K562 (cell line): ENCODE results near the gene TEX14.
"Not testable (repeated sequence)": the region's sequence is repeated elsewhere in the genome, so short reads cannot be mapped to it uniquely, and the experiment has no call there.

Source experiments
- CCAR2 ChIP-seq: fragments of 200-400 bp; formaldehyde crosslinking; IDR thresholded peaks from 2 replicates; pipeline ENCODE4 v1.6.1; 2017; ENCODE audit warnings: mild to moderate bottlenecking, low read depth, low read length
- CTBP1 ChIP-seq: fragments of 450-650 bp; IDR thresholded peaks from 2 replicates; pipeline ENCODE4 v1.6.1; 2016; ENCODE audit warnings: borderline replicate concordance
- KLF16 ChIP-seq: IDR thresholded peaks from 2 replicates; pipeline ENCODE4 v1.6.1; 2016; ENCODE audit warnings: antibody characterized with exemption
- NFYB ChIP-seq: IDR thresholded peaks from 2 replicates; pipeline ENCODE4 v1.6.1; 2011; ENCODE audit warnings: mild to moderate bottlenecking, moderate library complexity; ENCODE audit not compliant: insufficient read length; ENCODE audit errors: extremely low read depth
- SRF ChIP-seq, 2 experiments: fragments of 250-450, 450-650 bp in 1 of 2; sonication (Bioruptor Pico) in 1 of 2; sonication (generic) in 1 of 2; formaldehyde crosslinking; IDR thresholded peaks; 2 replicates each; pipeline versions ENCODE4 v1.5.0 to v1.5.1; 2020 to 2022; ENCODE audit warnings: mild to moderate bottlenecking in 1 of 2, missing genetic modification reagents in 1 of 2
- TOE1 ChIP-seq, 2 experiments: fragments of 450-650 bp in 1 of 2; sonication (generic) in 1 of 2; formaldehyde crosslinking in 1 of 2; IDR thresholded peaks; 2 replicates each; pipeline versions ENCODE4 v1.7.1 to v1.8.0; 2016 to 2022; ENCODE audit warnings: borderline replicate concordance in 2 of 2, mild to moderate bottlenecking in 2 of 2, antibody characterized with exemption in 1 of 2, inconsistent platforms in 1 of 2, low read depth in 1 of 2, missing genetic modification reagents in 1 of 2, moderate library complexity in 1 of 2
- TF ChIP-seq, protein P1 (sequence below), 3 experiments: IDR thresholded peaks in 2 of 3; conservative IDR thresholded peaks in 1 of 3; 2 replicates each; pipeline ENCODE4 v1.5.1; 2011 to 2012; ENCODE audit warnings: low read length in 3 of 3, mild to moderate bottlenecking in 3 of 3, control low read depth in 2 of 3, improper control_type of control experiment in 1 of 3, inconsistent platforms in 1 of 3, low read depth in 1 of 3, mixed read lengths in 1 of 3, moderate library complexity in 1 of 3; ENCODE audit not compliant: insufficient read depth in 2 of 3
- TF ChIP-seq, protein P2 (sequence below): fragments of 200-600 bp; sonication (generic); IDR thresholded peaks from one replicate; pipeline ENCODE4 v1.6.1; 2012; ENCODE audit warnings: mild to moderate bottlenecking, low read depth, low read length, inconsistent platforms

DNA sequence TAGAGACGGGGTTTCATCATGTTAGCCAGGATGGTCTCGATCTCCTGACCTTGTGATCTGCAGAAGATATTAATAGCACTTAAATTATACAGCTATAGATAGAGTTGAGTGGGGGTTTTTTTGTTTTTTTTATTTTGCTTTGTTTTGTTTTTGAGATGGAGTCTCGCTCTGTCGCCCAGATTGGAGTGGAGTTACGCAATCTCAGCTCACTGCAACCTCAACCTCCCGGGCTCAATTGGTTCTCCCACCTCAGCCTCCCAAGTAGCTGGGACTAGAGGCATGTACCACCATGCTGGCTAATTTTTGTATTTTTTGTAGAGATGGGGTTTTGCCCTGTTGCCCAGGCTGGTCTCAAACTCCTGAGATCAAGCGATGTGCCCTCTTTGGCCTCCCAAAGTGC is 1.8 kb downstream of the TEX14 start:
- not testable (repeated sequence) for TF ChIP-seq CTBP1; KLF16; CCAR2; SRF (CRISPR knock-in tag; IDR thresholded peaks at IDR 0.05); NFYB; TOE1 (IDR thresholded peaks at IDR 0.05; ENCODE audit: borderline replicate concordance); TOE1 (CRISPR knock-in tag; IDR thresholded peaks at IDR 0.05; ENCODE audit: borderline replicate concordance, low read depth)
- TF ChIP-seq, protein P1, sequence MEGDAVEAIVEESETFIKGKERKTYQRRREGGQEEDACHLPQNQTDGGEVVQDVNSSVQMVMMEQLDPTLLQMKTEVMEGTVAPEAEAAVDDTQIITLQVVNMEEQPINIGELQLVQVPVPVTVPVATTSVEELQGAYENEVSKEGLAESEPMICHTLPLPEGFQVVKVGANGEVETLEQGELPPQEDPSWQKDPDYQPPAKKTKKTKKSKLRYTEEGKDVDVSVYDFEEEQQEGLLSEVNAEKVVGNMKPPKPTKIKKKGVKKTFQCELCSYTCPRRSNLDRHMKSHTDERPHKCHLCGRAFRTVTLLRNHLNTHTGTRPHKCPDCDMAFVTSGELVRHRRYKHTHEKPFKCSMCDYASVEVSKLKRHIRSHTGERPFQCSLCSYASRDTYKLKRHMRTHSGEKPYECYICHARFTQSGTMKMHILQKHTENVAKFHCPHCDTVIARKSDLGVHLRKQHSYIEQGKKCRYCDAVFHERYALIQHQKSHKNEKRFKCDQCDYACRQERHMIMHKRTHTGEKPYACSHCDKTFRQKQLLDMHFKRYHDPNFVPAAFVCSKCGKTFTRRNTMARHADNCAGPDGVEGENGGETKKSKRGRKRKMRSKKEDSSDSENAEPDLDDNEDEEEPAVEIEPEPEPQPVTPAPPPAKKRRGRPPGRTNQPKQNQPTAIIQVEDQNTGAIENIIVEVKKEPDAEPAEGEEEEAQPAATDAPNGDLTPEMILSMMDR (IDR thresholded peaks at IDR 0.05 in 2 of 3, conservative IDR thresholded peaks at IDR 0.05 in 1 of 3; ENCODE audit: insufficient read depth in 2 of 3, low read depth in 1 of 3, low read length in 3 of 3) = not testable (repeated sequence)
- TF ChIP-seq, protein P2, sequence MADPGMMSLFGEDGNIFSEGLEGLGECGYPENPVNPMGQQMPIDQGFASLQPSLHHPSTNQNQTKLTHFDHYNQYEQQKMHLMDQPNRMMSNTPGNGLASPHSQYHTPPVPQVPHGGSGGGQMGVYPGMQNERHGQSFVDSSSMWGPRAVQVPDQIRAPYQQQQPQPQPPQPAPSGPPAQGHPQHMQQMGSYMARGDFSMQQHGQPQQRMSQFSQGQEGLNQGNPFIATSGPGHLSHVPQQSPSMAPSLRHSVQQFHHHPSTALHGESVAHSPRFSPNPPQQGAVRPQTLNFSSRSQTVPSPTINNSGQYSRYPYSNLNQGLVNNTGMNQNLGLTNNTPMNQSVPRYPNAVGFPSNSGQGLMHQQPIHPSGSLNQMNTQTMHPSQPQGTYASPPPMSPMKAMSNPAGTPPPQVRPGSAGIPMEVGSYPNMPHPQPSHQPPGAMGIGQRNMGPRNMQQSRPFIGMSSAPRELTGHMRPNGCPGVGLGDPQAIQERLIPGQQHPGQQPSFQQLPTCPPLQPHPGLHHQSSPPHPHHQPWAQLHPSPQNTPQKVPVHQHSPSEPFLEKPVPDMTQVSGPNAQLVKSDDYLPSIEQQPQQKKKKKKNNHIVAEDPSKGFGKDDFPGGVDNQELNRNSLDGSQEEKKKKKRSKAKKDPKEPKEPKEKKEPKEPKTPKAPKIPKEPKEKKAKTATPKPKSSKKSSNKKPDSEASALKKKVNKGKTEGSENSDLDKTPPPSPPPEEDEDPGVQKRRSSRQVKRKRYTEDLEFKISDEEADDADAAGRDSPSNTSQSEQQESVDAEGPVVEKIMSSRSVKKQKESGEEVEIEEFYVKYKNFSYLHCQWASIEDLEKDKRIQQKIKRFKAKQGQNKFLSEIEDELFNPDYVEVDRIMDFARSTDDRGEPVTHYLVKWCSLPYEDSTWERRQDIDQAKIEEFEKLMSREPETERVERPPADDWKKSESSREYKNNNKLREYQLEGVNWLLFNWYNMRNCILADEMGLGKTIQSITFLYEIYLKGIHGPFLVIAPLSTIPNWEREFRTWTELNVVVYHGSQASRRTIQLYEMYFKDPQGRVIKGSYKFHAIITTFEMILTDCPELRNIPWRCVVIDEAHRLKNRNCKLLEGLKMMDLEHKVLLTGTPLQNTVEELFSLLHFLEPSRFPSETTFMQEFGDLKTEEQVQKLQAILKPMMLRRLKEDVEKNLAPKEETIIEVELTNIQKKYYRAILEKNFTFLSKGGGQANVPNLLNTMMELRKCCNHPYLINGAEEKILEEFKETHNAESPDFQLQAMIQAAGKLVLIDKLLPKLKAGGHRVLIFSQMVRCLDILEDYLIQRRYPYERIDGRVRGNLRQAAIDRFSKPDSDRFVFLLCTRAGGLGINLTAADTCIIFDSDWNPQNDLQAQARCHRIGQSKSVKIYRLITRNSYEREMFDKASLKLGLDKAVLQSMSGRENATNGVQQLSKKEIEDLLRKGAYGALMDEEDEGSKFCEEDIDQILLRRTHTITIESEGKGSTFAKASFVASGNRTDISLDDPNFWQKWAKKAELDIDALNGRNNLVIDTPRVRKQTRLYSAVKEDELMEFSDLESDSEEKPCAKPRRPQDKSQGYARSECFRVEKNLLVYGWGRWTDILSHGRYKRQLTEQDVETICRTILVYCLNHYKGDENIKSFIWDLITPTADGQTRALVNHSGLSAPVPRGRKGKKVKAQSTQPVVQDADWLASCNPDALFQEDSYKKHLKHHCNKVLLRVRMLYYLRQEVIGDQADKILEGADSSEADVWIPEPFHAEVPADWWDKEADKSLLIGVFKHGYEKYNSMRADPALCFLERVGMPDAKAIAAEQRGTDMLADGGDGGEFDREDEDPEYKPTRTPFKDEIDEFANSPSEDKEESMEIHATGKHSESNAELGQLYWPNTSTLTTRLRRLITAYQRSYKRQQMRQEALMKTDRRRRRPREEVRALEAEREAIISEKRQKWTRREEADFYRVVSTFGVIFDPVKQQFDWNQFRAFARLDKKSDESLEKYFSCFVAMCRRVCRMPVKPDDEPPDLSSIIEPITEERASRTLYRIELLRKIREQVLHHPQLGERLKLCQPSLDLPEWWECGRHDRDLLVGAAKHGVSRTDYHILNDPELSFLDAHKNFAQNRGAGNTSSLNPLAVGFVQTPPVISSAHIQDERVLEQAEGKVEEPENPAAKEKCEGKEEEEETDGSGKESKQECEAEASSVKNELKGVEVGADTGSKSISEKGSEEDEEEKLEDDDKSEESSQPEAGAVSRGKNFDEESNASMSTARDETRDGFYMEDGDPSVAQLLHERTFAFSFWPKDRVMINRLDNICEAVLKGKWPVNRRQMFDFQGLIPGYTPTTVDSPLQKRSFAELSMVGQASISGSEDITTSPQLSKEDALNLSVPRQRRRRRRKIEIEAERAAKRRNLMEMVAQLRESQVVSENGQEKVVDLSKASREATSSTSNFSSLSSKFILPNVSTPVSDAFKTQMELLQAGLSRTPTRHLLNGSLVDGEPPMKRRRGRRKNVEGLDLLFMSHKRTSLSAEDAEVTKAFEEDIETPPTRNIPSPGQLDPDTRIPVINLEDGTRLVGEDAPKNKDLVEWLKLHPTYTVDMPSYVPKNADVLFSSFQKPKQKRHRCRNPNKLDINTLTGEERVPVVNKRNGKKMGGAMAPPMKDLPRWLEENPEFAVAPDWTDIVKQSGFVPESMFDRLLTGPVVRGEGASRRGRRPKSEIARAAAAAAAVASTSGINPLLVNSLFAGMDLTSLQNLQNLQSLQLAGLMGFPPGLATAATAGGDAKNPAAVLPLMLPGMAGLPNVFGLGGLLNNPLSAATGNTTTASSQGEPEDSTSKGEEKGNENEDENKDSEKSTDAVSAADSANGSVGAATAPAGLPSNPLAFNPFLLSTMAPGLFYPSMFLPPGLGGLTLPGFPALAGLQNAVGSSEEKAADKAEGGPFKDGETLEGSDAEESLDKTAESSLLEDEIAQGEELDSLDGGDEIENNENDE = not testable (repeated sequence)
